Prostate gland (tissue), 2 donors: ENCODE measurements around the gene BCL7A. TPM values are rescaled to one million over a fixed set of nuclear protein-coding genes. Genes with fewer than 3 reads are reported as not detected.

ENCODE experiments used
- DNase-seq: peaks from one replicate; pipeline ENCODE4 v3.0.0-alpha.2; 2019; ENCODE audit warnings: low spot score
- H3K27ac ChIP-seq, 2 donors: fragments of 200-600 bp; sonication (generic); 2 replicates each; pipeline ENCODE4 v1.5.1; 2017 to 2019
- H3K27me3 ChIP-seq: fragments of 200-600 bp; sonication (generic); replicated peaks from 2 replicates; pipeline ENCODE4 v1.5.1; 2019; ENCODE audit not compliant: insufficient read depth
- H3K36me3 ChIP-seq, 2 donors: fragments of 200-600 bp; sonication (generic); 1 replicate in 1 of 2; 2 replicates in 1 of 2; pipeline versions ENCODE4 v1.5.1 to v1.8.1; 2017 to 2019
- H3K4me1 ChIP-seq: fragments of 200-600 bp; sonication (generic); replicated peaks from 2 replicates; pipeline ENCODE4 v1.5.1; 2019
- H3K4me3 ChIP-seq, 2 donors: fragments of 200-600 bp; sonication (generic); 2 replicates each; pipeline ENCODE4 v1.5.1; 2017 to 2019
- H3K9me3 ChIP-seq: fragments of 200-600 bp; sonication (generic); 2 replicates; pipeline ENCODE4 v1.5.1; 2017
- CTCF ChIP-seq, 4 experiments: fragments of 200-600 bp in 2 of 4; fragments of 450-650 bp in 2 of 4; sonication (generic) in 2 of 4; IDR thresholded peaks; 1 replicate in 3 of 4; 2 replicates in 1 of 4; pipeline ENCODE4 v1.5.1; 2016 to 2019; ENCODE audit warnings: antibody characterized with exemption in 4 of 4, mild to moderate bottlenecking in 2 of 4, moderate library complexity in 2 of 4
- POLR2A ChIP-seq: fragments of 450-650 bp; IDR thresholded peaks from one replicate; pipeline ENCODE4 v1.6.1; 2016; ENCODE audit warnings: antibody characterized with exemption, mild to moderate bottlenecking
- POLR2AphosphoS5 ChIP-seq: sonication (generic); formaldehyde crosslinking; IDR thresholded peaks from one replicate; pipeline ENCODE4 v1.6.1; 2017; ENCODE audit warnings: antibody characterized with exemption
- WGBS: methylation state at CpG from one replicate; pipeline ENCODE4 v1.1.5; 2018; 5-methylcytosine and 5-hydroxymethylcytosine counted together
- intact Hi-C: fragments of 100-400 bp; cut with DNase I; formaldehyde crosslinking; loops from one replicate; pipeline ENCODE4 v1.14.2; 2022
- total RNA-seq, 2 donors: library from RNA; depleted of rRNA; stranded (reverse); fragments of >200 nt; gene quantifications; one replicate each; pipeline ENCODE4 v1.1.0, GENCODE V29; 2016

Gene BCL7A
- total RNA-seq, 2 donors from 2014 or later: 10.3 to 15.4 TPM

DNA sequence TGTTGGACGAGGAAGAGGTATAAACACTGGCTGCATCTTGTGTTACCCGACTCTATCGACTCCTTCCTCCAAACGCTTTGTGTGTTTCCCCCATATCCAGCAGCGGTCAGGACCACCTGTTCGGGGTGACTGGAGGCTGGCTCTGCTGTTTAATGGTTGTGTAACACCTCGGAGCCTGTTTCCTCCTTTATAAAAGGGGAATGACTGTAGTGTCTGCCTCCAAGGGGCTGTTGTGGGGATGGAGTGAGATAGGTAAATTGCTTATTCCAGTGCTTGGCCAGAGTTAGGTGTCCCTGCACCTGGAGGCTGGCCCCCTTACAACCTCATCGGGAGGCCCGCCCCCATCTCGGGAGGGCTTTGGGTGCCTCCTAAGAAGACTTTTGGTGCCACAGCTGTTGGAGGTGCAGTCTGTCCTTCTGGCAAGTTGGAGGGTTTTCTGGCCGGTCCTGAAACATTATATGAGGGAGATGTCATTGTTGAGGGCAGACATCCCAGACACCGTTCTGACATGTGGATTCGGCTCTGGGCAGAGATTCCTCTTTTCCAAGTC is 57.9 kb downstream of the BCL7A start:
- no peaks in the 10 kb centered on the region for H3K36me3 ChIP-seq
- H3K27ac ChIP-seq: peak overlapping the region; percentile 64 to 69
- TF ChIP-seq POLR2AphosphoS5: no peak
- TF ChIP-seq CTCF (IDR thresholded peaks at IDR 0.05): no peak
- TF ChIP-seq POLR2A: no peak
- H3K9me3 ChIP-seq: no peaks in the 10 kb centered on the region
- no peaks in the 10 kb centered on the region for H3K4me1 ChIP-seq
- peak overlapping the region; percentile 53 to 58 for H3K4me3 ChIP-seq
- H3K27me3 ChIP-seq: no peaks in the 10 kb centered on the region
- no peak for DNase-seq
- WGBS: under 1% methylated on average over 13 of the region's 13 CpGs
- intact Hi-C loops: no loop called here

- 16% methylated on average over 18 of the region's 18 CpGs for WGBS
- Histone ChIP-seq H3K4me3 (peak overlapping the region; percentile 53 to 58), H3K4me1 (no peaks in the 10 kb centered on the region), H3K27me3 (no peaks in the 10 kb centered on the region), H3K9me3 (no peaks in the 10 kb centered on the region), H3K36me3 (no peaks in the 10 kb centered on the region), H3K27ac (peak overlapping the region; percentile 64 to 69)
- TF ChIP-seq POLR2AphosphoS5 (peak; percentile 76), CTCF (IDR thresholded peaks at IDR 0.05) (no peak), POLR2A (peak; percentile 42)
- peak; percentile 60 for DNase-seq
- intact Hi-C loops: no loop called here
Observed at GRCh38 chr12:122080149-122081082, 58.7 kb downstream of the BCL7A start.

- H3K9me3 ChIP-seq: no peaks in the 10 kb centered on the region
- TF ChIP-seq CTCF (IDR thresholded peaks at IDR 0.05) (no peak), POLR2AphosphoS5 (no peak), POLR2A (no peak)
- DNase-seq: no peak
- intact Hi-C loops: no loop called here
- WGBS: 66% methylated on average over 9 of the region's 9 CpGs
- H3K36me3 ChIP-seq: no peaks in the 10 kb centered on the region
- peak overlapping the region in 1 of 2 donors; percentile 55 for H3K27ac ChIP-seq
- no peaks in the 10 kb centered on the region for H3K27me3 ChIP-seq
- no peaks in the 10 kb centered on the region for H3K4me1 ChIP-seq
- H3K4me3 ChIP-seq: peak overlapping the region; percentile 4 to 53
Observed at GRCh38 chr12:122081083-122081696, 59.5 kb downstream of the BCL7A start.

DNA sequence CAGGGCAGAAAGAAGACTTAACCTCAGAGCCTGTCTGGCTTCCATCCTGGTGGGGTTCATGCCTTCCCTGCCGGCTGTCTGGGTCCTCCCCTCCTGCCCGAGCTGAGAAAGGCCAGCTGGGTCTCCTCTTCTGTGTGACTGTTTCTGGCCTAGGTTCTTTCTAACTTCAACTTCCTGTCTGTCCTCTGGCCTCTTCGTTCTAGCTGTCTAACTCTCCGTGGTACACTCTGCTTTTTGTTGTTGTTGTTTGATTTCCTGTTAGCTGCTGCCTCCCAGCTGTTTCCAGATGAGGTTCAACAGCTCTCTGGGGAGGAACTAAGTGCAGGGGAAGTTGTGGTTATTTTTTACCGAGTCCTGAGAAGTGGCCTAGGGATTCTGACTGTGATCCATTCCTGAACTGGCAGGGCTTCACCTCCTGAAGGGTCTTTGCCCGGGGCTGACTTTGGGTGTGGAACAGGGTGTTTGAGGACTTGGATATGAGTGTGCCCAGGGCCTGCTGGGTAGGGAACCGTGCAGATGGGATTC is 60.1 kb downstream of the BCL7A start:
- Histone ChIP-seq H3K9me3 (no peaks in the 10 kb centered on the region), H3K4me1 (no peaks in the 10 kb centered on the region), H3K27me3 (no peaks in the 10 kb centered on the region), H3K36me3 (no peaks in the 10 kb centered on the region), H3K27ac (peak overlapping the region in 1 of 2 donors; percentile 55), H3K4me3 (peak overlapping the region in 1 of 2 donors; percentile 4)
- DNase-seq: no peak
- 46% methylated on average over 7 of the region's 7 CpGs for WGBS
- TF ChIP-seq CTCF (IDR thresholded peaks at IDR 0.05): no peak
- TF ChIP-seq POLR2A: no peak
- TF ChIP-seq POLR2AphosphoS5: peak; percentile 23
- intact Hi-C loops: no loop called here
